Measurements from ENCODE around the gene TRMT61B. TPM values are rescaled to one million over a fixed set of nuclear protein-coding genes. Genes with fewer than 3 reads are reported as not detected.

TRMT61B gene
- total and polyA plus RNA-seq, 9 of the 15 experiments (the other 6 are each of a cell fraction or from before 2014, with no cell fraction given) = 13.2 to 28.3 (median 19.5) TPM

- TF ChIP-seq E4F1 (CRISPR knock-in tag; IDR thresholded peaks at IDR 0.05; ENCODE audit: borderline replicate concordance) (no peak), HDAC3 (IDR thresholded peaks at IDR 0.05; ENCODE audit: borderline replicate concordance, partially characterized antibody) (no peak), SUPT5H (IDR thresholded peaks at IDR 0.05) (0 out of 2 replicates have a peak, but pooled peaks have one; percentile 56), XRCC5 (IDR thresholded peaks at IDR 0.05; ENCODE audit: low read depth, low read length) (no peak), SMARCA4 (IDR thresholded peaks at IDR 0.05) (no peak), PKNOX1 (IDR thresholded peaks at IDR 0.05) (no peak), NR2C1 (IDR thresholded peaks at IDR 0.05) (no peak), NR2C1 (tag; IDR thresholded peaks at IDR 0.05) (no peak), POLR2AphosphoS5 (IDR thresholded peaks at IDR 0.05; ENCODE audit: control insufficient read depth, insufficient read depth, low read depth, low read length) (peak; percentile 18), ZKSCAN8 (CRISPR knock-in tag; IDR thresholded peaks at IDR 0.05) (no peak), RBM17 (IDR thresholded peaks at IDR 0.05; ENCODE audit: borderline replicate concordance, low read depth, low read length) (no peak), THRB (CRISPR knock-in tag; conservative IDR thresholded peaks at IDR 0.05) (0 out of 2 replicates have a peak, but pooled peaks have one; percentile 68), CC2D1A (IDR thresholded peaks at IDR 0.05) (no peak), HNRNPH1 (optimal IDR thresholded peaks at IDR 0.05; ENCODE audit: low read depth, low read length) (no peak), POLR2A (conservative IDR thresholded peaks at IDR 0.05) (peak; percentile 43; the same call in 1 of the 2 replicates), EP400 (IDR thresholded peaks at IDR 0.05) (no peak), GTF3C2 (IDR thresholded peaks at IDR 0.05; ENCODE audit: borderline replicate concordance, extremely low read depth, insufficient read length) (no peak), MAZ (CRISPR knock-in tag; conservative IDR thresholded peaks at IDR 0.05 in 1 of 2, IDR thresholded peaks at IDR 0.05 in 1 of 2) (no peak), MLX (CRISPR knock-in tag; conservative IDR thresholded peaks at IDR 0.05) (no peak)
Observed at GRCh38 chr2:28906821-28907220, 36.7 kb upstream of the TRMT61B start (continued).
